ENCODE results near the gene NCKAP1. TPM values are rescaled to one million over a fixed set of nuclear protein-coding genes. Genes with fewer than 3 reads are reported as not detected.
"Not testable (repeated sequence)": the region's sequence is repeated elsewhere in the genome, so short reads cannot be mapped to it uniquely, and the experiment has no call there.

NCKAP1 gene
- total and polyA plus RNA-seq, 8 donors = 16.9 to 75.6 (median 42.8) TPM

- Histone ChIP-seq H3K9me3 (no peaks in the 10 kb centered on the region), H3K36me3 (no peaks in the 10 kb centered on the region), H3K27ac (peak overlapping the region; percentile 8 to 83 (median 57)), H3K27me3 (no peaks in the 10 kb centered on the region), H3K4me1 (peaks cover 0 to 16% (median 7%) of the 10 kb centered on the region in 3 donors), H3K4me3 (no peak overlapping the region)
- ATAC-seq (peak; percentile 30 to 62 (median 54)), DNase-seq (no peak), FAIRE-seq (no peak)
- intact Hi-C loops (cut with DNase I) = no loop called here
- TF ChIP-seq, protein P1, sequence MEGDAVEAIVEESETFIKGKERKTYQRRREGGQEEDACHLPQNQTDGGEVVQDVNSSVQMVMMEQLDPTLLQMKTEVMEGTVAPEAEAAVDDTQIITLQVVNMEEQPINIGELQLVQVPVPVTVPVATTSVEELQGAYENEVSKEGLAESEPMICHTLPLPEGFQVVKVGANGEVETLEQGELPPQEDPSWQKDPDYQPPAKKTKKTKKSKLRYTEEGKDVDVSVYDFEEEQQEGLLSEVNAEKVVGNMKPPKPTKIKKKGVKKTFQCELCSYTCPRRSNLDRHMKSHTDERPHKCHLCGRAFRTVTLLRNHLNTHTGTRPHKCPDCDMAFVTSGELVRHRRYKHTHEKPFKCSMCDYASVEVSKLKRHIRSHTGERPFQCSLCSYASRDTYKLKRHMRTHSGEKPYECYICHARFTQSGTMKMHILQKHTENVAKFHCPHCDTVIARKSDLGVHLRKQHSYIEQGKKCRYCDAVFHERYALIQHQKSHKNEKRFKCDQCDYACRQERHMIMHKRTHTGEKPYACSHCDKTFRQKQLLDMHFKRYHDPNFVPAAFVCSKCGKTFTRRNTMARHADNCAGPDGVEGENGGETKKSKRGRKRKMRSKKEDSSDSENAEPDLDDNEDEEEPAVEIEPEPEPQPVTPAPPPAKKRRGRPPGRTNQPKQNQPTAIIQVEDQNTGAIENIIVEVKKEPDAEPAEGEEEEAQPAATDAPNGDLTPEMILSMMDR (IDR thresholded peaks at IDR 0.05) = no peak
- WGBS, 2 donors = 11% methylated on average over 3 of the region's 3 CpGs
Measured at GRCh38 chr2:183057333-183057985, 19.2 kb upstream of the NCKAP1 start.

DNA sequence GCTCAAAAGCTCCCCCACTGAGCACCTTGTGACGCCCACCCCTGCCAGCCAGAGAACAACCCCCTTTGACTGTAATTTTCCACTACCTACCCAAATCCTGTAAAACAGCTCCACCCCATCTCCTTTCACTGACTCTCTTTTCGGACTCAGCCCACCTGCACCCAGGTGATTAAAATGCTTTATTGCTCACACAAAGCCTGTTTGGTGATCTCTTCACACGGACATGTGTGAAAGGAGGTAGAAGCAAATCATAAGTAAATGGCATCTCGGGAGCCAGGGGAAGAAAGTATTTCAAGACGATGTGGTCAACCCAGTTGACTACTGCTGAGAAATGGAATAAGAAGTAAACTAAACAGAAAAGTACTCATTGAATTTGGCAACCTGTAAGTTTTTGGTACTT is 11.2 kb upstream of the NCKAP1 start:
- WGBS, 2 donors = 83 to 92% methylated on average over 5 of the region's 5 CpGs
- TF ChIP-seq, protein P1 (IDR thresholded peaks at IDR 0.05) = no peak
- intact Hi-C loops (cut with DNase I) = no loop called here

GRCh38 chr2:183047486-183048125 is 9.3 kb upstream of the NCKAP1 start:
- WGBS, 2 donors = 80 to 87% methylated on average over 5 of the region's 5 CpGs
- ATAC-seq; intact Hi-C loops (cut with DNase I): not testable (repeated sequence)

More for the DNA sequence above, 11.2 kb upstream of the NCKAP1 start:
- Histone ChIP-seq H3K4me3 (no peak overlapping the region), H3K27me3 (no peaks in the 10 kb centered on the region), H3K36me3 (no peaks in the 10 kb centered on the region), H3K4me1 (no peaks in the 10 kb centered on the region), H3K27ac (no peak overlapping the region), H3K9me3 (no peaks in the 10 kb centered on the region)
- DNase-seq = no peak
- FAIRE-seq = no peak
- ATAC-seq = no peak

GRCh38 chr2:183043580-183043979 is 5.3 kb upstream of the NCKAP1 start:
- H3K4me3 ChIP-seq; H3K4me1 ChIP-seq; H3K27me3 ChIP-seq; intact Hi-C loops (cut with DNase I); H3K27ac ChIP-seq; ATAC-seq; FAIRE-seq; DNase-seq; H3K36me3 ChIP-seq; H3K9me3 ChIP-seq: not testable (repeated sequence)
- WGBS, 2 donors = 87 to 93% methylated on average over 8 of the region's 8 CpGs

More at GRCh38 chr2:183047486-183048125, 9.3 kb upstream of the NCKAP1 start:
- not testable (repeated sequence) for H3K27me3 ChIP-seq, H3K27ac ChIP-seq, H3K36me3 ChIP-seq, H3K4me3 ChIP-seq, H3K9me3 ChIP-seq, H3K4me1 ChIP-seq, FAIRE-seq, DNase-seq

DNA sequence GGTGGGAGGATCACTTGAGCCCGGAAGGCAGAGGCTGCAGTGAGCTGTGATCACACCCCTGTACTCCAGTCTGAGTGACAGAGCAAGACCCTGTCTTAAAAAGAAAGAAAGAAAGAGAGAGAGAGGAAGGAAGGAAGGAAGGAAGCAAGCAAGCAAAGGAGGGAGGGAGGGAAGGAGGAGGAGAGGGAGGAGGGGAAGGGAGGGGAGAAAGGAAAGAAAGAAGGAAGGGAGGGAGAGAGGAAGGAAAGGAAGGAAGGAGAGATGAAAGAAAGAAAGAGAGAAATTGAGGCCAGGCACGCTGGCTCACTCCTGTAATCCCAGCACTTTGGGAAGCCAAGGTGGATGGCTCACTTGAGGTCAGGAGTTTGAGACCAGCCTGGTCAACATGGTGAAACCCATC is 2.3 kb upstream of the NCKAP1 start:
- WGBS, 2 donors = 88 to 94% methylated on average over 2 of the region's 2 CpGs
- Histone ChIP-seq H3K36me3 (no peaks in the 10 kb centered on the region), H3K27ac (no peak overlapping the region), H3K27me3 (no peaks in the 10 kb centered on the region), H3K9me3 (no peaks in the 10 kb centered on the region), H3K4me3 (no peak overlapping the region), H3K4me1 (peaks cover 6 to 14% (median 14%) of the 10 kb centered on the region in 3 donors)
- ATAC-seq (no peak), DNase-seq (no peak), FAIRE-seq (no peak)
- TF ChIP-seq, protein P1 (IDR thresholded peaks at IDR 0.05) = no peak
- intact Hi-C loops (cut with DNase I) = no loop called here
